GM23248 (cell line): ENCODE measurements around the gene POLDIP2.

Experiments used
- EZH2 ChIP-seq: fragments of 200-600 bp; sonication (generic); IDR thresholded peaks from 2 replicates; pipeline ENCODE4 v1.6.1; 2018; ENCODE audit warnings: antibody characterized with exemption, mild to moderate bottlenecking; ENCODE audit not compliant: insufficient read depth, poor library complexity, severe bottlenecking
- EZH2phosphoT487 ChIP-seq: fragments of 200-600 bp; sonication (generic); IDR thresholded peaks from 2 replicates; pipeline ENCODE4 v1.6.1; 2018; ENCODE audit warnings: antibody characterized with exemption, moderate library complexity, mild to moderate bottlenecking, low read depth; ENCODE audit not compliant: insufficient read depth

DNA sequence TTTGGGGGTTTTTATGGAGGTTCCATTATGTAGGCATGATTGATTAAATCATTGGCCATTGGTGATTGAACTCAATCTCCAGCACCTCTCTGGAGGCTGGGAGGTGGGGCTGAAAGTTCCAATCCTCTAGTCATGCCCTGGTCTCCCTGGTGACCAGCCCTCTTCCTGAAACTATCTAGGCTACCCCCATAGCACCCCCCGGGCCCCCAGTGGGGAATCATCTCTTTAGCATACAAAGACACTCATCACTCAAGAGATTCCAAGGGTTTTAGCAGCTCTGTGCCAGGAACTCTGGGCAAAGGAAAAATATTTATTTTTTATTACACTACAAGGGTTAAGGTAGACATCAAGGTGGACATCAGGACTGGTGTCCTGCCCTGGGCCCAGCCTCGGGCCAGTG lies 38.1 kb upstream of the POLDIP2 start:
- TF ChIP-seq EZH2phosphoT487, result no peak
- TF ChIP-seq EZH2, result no peak
